Measurements from ENCODE around the gene HSD17B2.

Gene HSD17B2

DNA sequence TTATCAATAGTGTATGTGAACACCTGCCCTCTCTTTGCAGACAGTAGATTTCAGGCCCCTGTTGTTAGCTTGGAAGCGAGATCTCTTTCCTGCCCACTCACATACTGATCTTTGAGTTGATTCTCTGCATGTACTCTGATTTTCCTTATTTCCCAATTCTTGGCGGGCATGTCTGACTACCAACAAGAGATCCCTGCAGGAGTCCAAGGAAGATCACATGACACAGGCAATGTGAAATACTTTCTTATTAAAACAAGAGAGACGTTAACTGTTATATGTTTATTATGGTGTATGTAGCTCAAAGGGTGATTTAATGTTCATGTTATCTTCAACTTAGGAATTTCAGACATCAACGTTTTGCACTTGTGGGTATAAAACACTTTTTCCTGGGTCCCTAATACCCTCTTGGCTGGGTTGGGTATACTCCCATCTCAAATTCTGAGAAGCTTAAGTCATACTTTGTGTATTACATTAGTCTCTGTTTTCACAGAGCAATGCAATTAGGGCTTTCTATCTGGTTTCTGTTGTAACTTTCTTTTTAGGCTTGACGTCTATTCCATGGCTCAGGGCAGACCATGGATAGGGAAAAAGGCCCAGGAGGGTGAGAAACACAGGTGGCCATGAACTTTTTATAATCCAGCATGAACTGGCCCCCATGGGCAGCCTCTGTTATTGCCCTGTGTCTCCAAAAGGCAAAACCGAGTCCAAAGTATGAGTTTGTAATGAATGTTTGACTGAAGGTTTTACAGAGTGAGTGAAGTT, 32.2 kb downstream of the HSD17B2 start:
- H3K4me1 ChIP-seq (ENCODE audit: control extremely low read depth in 1 of 4, control insufficient read depth in 4 of 4, insufficient read depth in 4 of 4, low read length in 3 of 4), result no peaks in the 10 kb centered on the region
- CTCF ChIA-PET, result no interaction called here
- H3K36me3 ChIP-seq (ENCODE audit: control insufficient read depth in 4 of 4, insufficient read depth in 4 of 4, low read length in 3 of 4), result no peaks in the 10 kb centered on the region
- no peak overlapping the region for H3K27ac ChIP-seq (ENCODE audit: insufficient read depth in 1 of 2, low read depth in 1 of 2, low read length in 2 of 2, poor library complexity in 1 of 2, severe bottlenecking in 2 of 2)
- H3K27me3 ChIP-seq (replicated peaks in 2 of 5; ENCODE audit: control insufficient read depth in 4 of 5, insufficient read depth in 5 of 5, low read length in 4 of 5), result peaks cover 0 to 5% (median 2%) of the 10 kb centered on the region in 5 experiments
- WGBS (ENCODE audit: insufficient coverage), result 90% methylated on average over 4 of the region's 6 CpGs
- peaks cover 0 to 3% (median 0%) of the 10 kb centered on the region in 5 experiments for H3K9me3 ChIP-seq (ENCODE audit: control extremely low read depth in 1 of 5, control insufficient read depth in 4 of 5, insufficient read depth in 2 of 5, low read depth in 1 of 5, low read length in 4 of 5)
- POLR2A ChIA-PET, result no interaction called here
- no peak for DNase-seq
- no peak overlapping the region for H3K4me3 ChIP-seq (ENCODE audit: control insufficient read depth in 1 of 7, extremely low read depth in 1 of 7, insufficient read depth in 4 of 7, low read depth in 2 of 7, low read length in 6 of 7)

DNA sequence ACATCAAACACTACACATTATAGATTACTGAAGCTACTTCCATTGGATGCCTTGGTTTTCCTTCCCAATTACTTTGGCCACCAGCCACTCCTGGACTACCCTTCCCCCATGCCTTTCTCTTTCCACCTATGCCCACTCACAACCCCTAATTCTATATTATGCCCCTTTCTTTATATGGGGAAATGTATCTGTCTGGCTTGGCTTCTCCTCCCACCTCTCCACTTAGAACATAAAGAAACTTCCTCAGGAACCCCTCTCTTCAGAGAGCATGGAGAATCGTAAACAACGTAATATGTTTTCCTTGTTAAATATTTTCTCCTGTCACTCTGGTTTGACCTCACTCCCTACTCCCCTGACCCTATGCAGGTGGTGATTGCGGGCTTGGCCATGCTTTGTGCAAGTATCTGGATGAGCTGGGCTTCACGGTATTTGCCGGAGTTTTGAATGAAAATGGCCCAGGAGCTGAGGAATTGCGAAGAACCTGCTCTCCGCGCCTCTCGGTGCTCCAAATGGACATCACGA, 32.8 kb downstream of the HSD17B2 start:
- Histone ChIP-seq H3K4me3 (ENCODE audit: control insufficient read depth in 1 of 7, extremely low read depth in 1 of 7, insufficient read depth in 4 of 7, low read depth in 2 of 7, low read length in 6 of 7) (no peak overlapping the region), H3K4me1 (ENCODE audit: control extremely low read depth in 1 of 4, control insufficient read depth in 4 of 4, insufficient read depth in 4 of 4, low read length in 3 of 4) (no peaks in the 10 kb centered on the region), H3K27me3 (replicated peaks in 2 of 5; ENCODE audit: control insufficient read depth in 4 of 5, insufficient read depth in 5 of 5, low read length in 4 of 5) (peaks cover 0 to 5% (median 3%) of the 10 kb centered on the region in 5 experiments), H3K36me3 (ENCODE audit: control insufficient read depth in 4 of 4, insufficient read depth in 4 of 4, low read length in 3 of 4) (no peaks in the 10 kb centered on the region), H3K9me3 (ENCODE audit: control extremely low read depth in 1 of 5, control insufficient read depth in 4 of 5, insufficient read depth in 2 of 5, low read depth in 1 of 5, low read length in 4 of 5) (peaks cover 0 to 3% (median 0%) of the 10 kb centered on the region in 5 experiments), H3K27ac (ENCODE audit: insufficient read depth in 1 of 2, low read depth in 1 of 2, low read length in 2 of 2, poor library complexity in 1 of 2, severe bottlenecking in 2 of 2) (no peak overlapping the region)
- ChIA-PET CTCF (no interaction called here), POLR2A (no interaction called here)
- DNase-seq, result no peak
- 93% methylated on average over 10 of the region's 10 CpGs for WGBS (ENCODE audit: insufficient coverage)

DNA sequence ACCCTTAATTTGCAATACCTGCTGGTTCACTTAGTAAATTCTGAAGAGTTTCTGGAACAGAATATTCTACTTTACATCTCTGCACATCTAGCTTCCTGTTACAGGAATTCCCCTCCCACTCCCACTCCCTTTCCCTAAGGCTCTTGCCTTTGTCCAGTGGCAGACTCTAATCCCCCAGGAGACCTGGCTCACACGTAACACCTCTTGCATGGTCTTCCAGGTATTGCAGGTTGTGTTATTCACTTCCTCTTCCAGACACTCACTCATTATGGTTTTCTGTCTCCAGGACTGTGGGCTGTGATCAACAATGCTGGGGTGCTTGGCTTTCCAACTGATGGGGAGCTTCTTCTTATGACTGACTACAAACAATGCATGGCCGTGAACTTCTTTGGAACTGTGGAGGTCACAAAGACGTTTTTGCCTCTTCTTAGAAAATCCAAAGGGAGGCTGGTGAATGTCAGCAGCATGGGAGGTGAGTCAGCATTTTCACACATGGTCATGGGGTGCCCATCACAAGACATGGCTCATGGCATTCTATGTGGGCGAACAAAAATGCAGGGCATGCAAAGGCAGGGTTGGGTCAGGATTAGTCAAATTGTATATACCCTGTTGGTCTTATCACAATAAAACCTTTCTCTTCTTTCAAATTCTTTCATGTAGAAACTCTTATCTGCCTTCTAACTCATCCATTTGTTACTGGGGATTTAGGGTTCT, 35.8 kb downstream of the HSD17B2 start:
- peaks cover 0 to 2% (median 0%) of the 10 kb centered on the region in 5 experiments for H3K9me3 ChIP-seq (ENCODE audit: control extremely low read depth in 1 of 5, control insufficient read depth in 4 of 5, insufficient read depth in 2 of 5, low read depth in 1 of 5, low read length in 4 of 5)
- H3K4me1 ChIP-seq (ENCODE audit: control extremely low read depth in 1 of 4, control insufficient read depth in 4 of 4, insufficient read depth in 4 of 4, low read length in 3 of 4), result no peaks in the 10 kb centered on the region
- POLR2A ChIA-PET, result no interaction called here
- 63% methylated on average over 2 of the region's 4 CpGs for WGBS (ENCODE audit: insufficient coverage)
- CTCF ChIA-PET, result no interaction called here
- no peak overlapping the region for H3K4me3 ChIP-seq (ENCODE audit: control insufficient read depth in 1 of 7, extremely low read depth in 1 of 7, insufficient read depth in 4 of 7, low read depth in 2 of 7, low read length in 6 of 7)
- no peaks in the 10 kb centered on the region for H3K36me3 ChIP-seq (ENCODE audit: control insufficient read depth in 4 of 4, insufficient read depth in 4 of 4, low read length in 3 of 4)
- H3K27me3 ChIP-seq (replicated peaks in 2 of 5; ENCODE audit: control insufficient read depth in 4 of 5, insufficient read depth in 5 of 5, low read length in 4 of 5), result peaks cover 0 to 5% (median 0%) of the 10 kb centered on the region in 5 experiments
- DNase-seq, result no peak
- H3K27ac ChIP-seq (ENCODE audit: insufficient read depth in 1 of 2, low read depth in 1 of 2, low read length in 2 of 2, poor library complexity in 1 of 2, severe bottlenecking in 2 of 2), result no peak overlapping the region

DNA sequence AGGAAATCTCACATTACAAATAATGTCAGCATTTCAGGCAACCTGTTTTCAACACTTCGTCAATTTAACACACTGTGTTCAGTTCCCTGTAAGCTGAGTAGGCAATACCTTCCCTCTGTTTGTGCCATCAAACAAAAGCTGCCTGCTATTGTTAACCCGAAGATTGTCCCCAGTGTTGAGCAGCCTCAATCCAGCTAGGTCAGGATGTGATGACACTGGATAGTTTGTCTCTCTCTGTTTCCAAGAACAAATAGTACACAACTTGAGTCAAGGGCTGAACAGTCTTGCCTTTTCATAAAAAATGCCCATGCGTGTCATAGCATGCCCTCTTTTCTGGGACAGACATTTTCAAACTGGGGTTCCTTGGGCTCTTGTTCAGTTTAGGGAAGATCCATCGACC, 36.4 kb downstream of the HSD17B2 start:
- no peaks in the 10 kb centered on the region for H3K4me1 ChIP-seq (ENCODE audit: control extremely low read depth in 1 of 4, control insufficient read depth in 4 of 4, insufficient read depth in 4 of 4, low read length in 3 of 4)
- WGBS (ENCODE audit: insufficient coverage), result 100% methylated on average over 4 of the region's 4 CpGs
- H3K9me3 ChIP-seq (ENCODE audit: control extremely low read depth in 1 of 5, control insufficient read depth in 4 of 5, insufficient read depth in 2 of 5, low read depth in 1 of 5, low read length in 4 of 5), result peaks cover 0 to 2% (median 0%) of the 10 kb centered on the region in 5 experiments
- H3K27ac ChIP-seq (ENCODE audit: insufficient read depth in 1 of 2, low read depth in 1 of 2, low read length in 2 of 2, poor library complexity in 1 of 2, severe bottlenecking in 2 of 2), result no peak overlapping the region
- POLR2A ChIA-PET, result no interaction called here
- H3K27me3 ChIP-seq (replicated peaks in 2 of 5; ENCODE audit: control insufficient read depth in 4 of 5, insufficient read depth in 5 of 5, low read length in 4 of 5), result peaks cover 0 to 3% (median 0%) of the 10 kb centered on the region in 5 experiments
- CTCF ChIA-PET, result no interaction called here
- no peaks in the 10 kb centered on the region for H3K36me3 ChIP-seq (ENCODE audit: control insufficient read depth in 4 of 4, insufficient read depth in 4 of 4, low read length in 3 of 4)
- no peak for DNase-seq
- no peak overlapping the region for H3K4me3 ChIP-seq (ENCODE audit: control insufficient read depth in 1 of 7, extremely low read depth in 1 of 7, insufficient read depth in 4 of 7, low read depth in 2 of 7, low read length in 6 of 7)

DNA sequence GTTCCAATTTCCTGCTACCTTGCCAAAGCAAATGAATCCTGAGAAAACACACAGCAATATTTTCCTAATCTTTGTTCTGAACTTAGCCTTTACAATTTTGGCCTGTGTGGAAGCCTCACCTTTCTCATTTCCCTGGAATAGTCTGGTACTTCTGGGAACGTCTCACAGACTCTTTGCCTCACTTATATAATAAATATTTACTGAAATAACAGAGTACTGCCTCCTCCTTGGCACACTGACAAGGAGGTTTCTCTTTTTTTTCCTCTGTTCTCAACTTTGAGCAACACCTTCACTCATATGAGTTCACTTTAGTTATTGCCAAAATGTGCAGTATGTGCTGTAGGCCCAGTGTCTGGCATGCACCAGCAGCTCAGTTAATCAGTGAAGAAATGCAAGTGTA, 37.3 kb downstream of the HSD17B2 start:
- H3K9me3 ChIP-seq (ENCODE audit: control extremely low read depth in 1 of 5, control insufficient read depth in 4 of 5, insufficient read depth in 2 of 5, low read depth in 1 of 5, low read length in 4 of 5), result peaks cover 0 to 3% (median 0%) of the 10 kb centered on the region in 5 experiments
- ChIA-PET CTCF (no interaction called here), POLR2A (no interaction called here)
- DNase-seq, result no peak
- WGBS (ENCODE audit: insufficient coverage), result no CpG with 5 or more reads among the region's 1 CpG
- H3K27ac ChIP-seq (ENCODE audit: insufficient read depth in 1 of 2, low read depth in 1 of 2, low read length in 2 of 2, poor library complexity in 1 of 2, severe bottlenecking in 2 of 2), result no peak overlapping the region
- no peaks in the 10 kb centered on the region for H3K36me3 ChIP-seq (ENCODE audit: control insufficient read depth in 4 of 4, insufficient read depth in 4 of 4, low read length in 3 of 4)
- no peak overlapping the region for H3K4me3 ChIP-seq (ENCODE audit: control insufficient read depth in 1 of 7, extremely low read depth in 1 of 7, insufficient read depth in 4 of 7, low read depth in 2 of 7, low read length in 6 of 7)
- H3K4me1 ChIP-seq (ENCODE audit: control extremely low read depth in 1 of 4, control insufficient read depth in 4 of 4, insufficient read depth in 4 of 4, low read length in 3 of 4), result no peaks in the 10 kb centered on the region
- peaks cover 0 to 3% (median 0%) of the 10 kb centered on the region in 5 experiments for H3K27me3 ChIP-seq (replicated peaks in 2 of 5; ENCODE audit: control insufficient read depth in 4 of 5, insufficient read depth in 5 of 5, low read length in 4 of 5)

DNA sequence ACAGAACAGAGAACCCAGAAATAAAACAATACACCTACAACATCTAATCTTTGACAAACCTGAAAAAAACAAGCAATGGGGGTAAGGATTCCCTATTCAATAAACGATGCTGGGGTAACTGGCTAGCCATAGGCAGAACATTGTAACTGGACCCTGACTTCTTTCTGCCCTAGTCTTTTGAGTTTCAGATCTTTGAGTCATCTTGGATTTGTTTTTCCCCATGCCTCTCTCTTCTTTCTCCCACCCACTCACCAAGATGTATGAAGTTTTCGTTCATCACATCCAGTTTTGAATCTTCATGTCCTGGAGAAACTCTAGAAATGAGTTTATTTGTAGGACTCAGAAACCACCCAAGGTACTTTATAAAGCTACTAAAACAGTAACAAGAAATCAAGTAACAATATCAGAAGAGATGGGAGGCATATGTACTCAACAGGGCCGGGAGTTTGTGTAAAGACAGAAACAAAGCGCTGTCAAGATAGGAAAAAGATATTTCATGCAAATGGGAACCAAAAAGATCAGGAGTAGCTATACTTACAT, 39.0 kb downstream of the HSD17B2 start:
- Histone ChIP-seq H3K27me3 (replicated peaks in 2 of 5; ENCODE audit: control insufficient read depth in 4 of 5, insufficient read depth in 5 of 5, low read length in 4 of 5) (peaks cover 0 to 3% (median 0%) of the 10 kb centered on the region in 5 experiments), H3K4me3 (ENCODE audit: control insufficient read depth in 1 of 7, extremely low read depth in 1 of 7, insufficient read depth in 4 of 7, low read depth in 2 of 7, low read length in 6 of 7) (no peak overlapping the region), H3K4me1 (ENCODE audit: control extremely low read depth in 1 of 4, control insufficient read depth in 4 of 4, insufficient read depth in 4 of 4, low read length in 3 of 4) (no peaks in the 10 kb centered on the region), H3K27ac (ENCODE audit: insufficient read depth in 1 of 2, low read depth in 1 of 2, low read length in 2 of 2, poor library complexity in 1 of 2, severe bottlenecking in 2 of 2) (no peak overlapping the region), H3K9me3 (ENCODE audit: control extremely low read depth in 1 of 5, control insufficient read depth in 4 of 5, insufficient read depth in 2 of 5, low read depth in 1 of 5, low read length in 4 of 5) (peaks cover 0 to 8% (median 0%) of the 10 kb centered on the region in 5 experiments), H3K36me3 (ENCODE audit: control insufficient read depth in 4 of 4, insufficient read depth in 4 of 4, low read length in 3 of 4) (no peaks in the 10 kb centered on the region)
- POLR2A ChIA-PET, result no interaction called here
- CTCF ChIA-PET, result no interaction called here
- 88% methylated on average over 2 of the region's 4 CpGs for WGBS (ENCODE audit: insufficient coverage)
- DNase-seq, result no peak

DNA sequence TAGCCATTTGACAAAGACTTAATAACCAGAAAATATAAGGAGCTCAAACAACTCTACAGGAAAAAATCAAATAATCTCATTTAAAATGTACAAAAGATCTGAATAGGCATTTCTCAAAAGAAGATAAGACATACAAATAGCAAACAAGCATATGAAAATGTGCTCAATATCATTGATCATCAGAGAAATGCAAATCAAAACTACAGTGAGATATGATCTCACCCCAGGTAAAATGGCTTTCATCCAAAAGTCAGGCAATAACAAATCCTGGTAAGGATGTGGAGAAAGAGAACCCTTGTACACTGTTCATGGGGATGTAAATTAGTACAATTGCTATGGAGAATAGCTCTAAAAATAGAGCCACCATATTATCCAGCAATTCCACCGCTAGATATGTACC, 43.1 kb downstream of the HSD17B2 start:
- no CpG with 5 or more reads among the region's 1 CpG for WGBS (ENCODE audit: insufficient coverage)
- CTCF ChIA-PET, result no interaction called here

More for the DNA sequence above, 43.1 kb downstream of the HSD17B2 start:
- Histone ChIP-seq H3K4me3 (ENCODE audit: control insufficient read depth in 1 of 7, extremely low read depth in 1 of 7, insufficient read depth in 4 of 7, low read depth in 2 of 7, low read length in 6 of 7) (no peak overlapping the region), H3K27me3 (replicated peaks in 2 of 5; ENCODE audit: control insufficient read depth in 4 of 5, insufficient read depth in 5 of 5, low read length in 4 of 5) (peaks cover 0 to 1% (median 0%) of the 10 kb centered on the region in 5 experiments), H3K9me3 (ENCODE audit: control extremely low read depth in 1 of 5, control insufficient read depth in 4 of 5, insufficient read depth in 2 of 5, low read depth in 1 of 5, low read length in 4 of 5) (peaks cover 0 to 8% (median 0%) of the 10 kb centered on the region in 5 experiments), H3K27ac (ENCODE audit: insufficient read depth in 1 of 2, low read depth in 1 of 2, low read length in 2 of 2, poor library complexity in 1 of 2, severe bottlenecking in 2 of 2) (no peak overlapping the region), H3K36me3 (ENCODE audit: control insufficient read depth in 4 of 4, insufficient read depth in 4 of 4, low read length in 3 of 4) (no peaks in the 10 kb centered on the region), H3K4me1 (ENCODE audit: control extremely low read depth in 1 of 4, control insufficient read depth in 4 of 4, insufficient read depth in 4 of 4, low read length in 3 of 4) (no peaks in the 10 kb centered on the region)
- POLR2A ChIA-PET, result no interaction called here
- DNase-seq, result no peak

All from common myeloid progenitor, CD34-positive (primary cell).